Mucosa of descending colon (tissue), 3 donors: Measurements from ENCODE around the gene CPTP. TPM values are rescaled to one million over a fixed set of nuclear protein-coding genes. Genes with fewer than 3 reads are reported as not detected.

Experiments used
- ATAC-seq: fragments of 200-7000 bp; cut with Tn5 transposase; one replicate; pipeline ENCODE4 v1.9.1; 2020; ENCODE audit warnings: mild to moderate bottlenecking, moderate library complexity
- DNase-seq, 3 donors: peaks; one replicate each; pipeline ENCODE4 v3.0.0-alpha.2; 2020
- H3K36me3 ChIP-seq: fragments of 200-600 bp; one replicate; pipeline ENCODE4 v1.8.0; 2021; ENCODE audit warnings: low read depth, mild to moderate bottlenecking
- H3K4me1 ChIP-seq: fragments of 200-600 bp; one replicate; pipeline ENCODE4 v1.8.0; 2021; ENCODE audit warnings: low read depth, mild to moderate bottlenecking
- H3K4me3 ChIP-seq: fragments of 200-600 bp; one replicate; pipeline ENCODE4 v1.8.0; 2021; ENCODE audit warnings: mild to moderate bottlenecking
- H3K9me3 ChIP-seq: fragments of 200-600 bp; one replicate; pipeline ENCODE4 v1.8.0; 2021; ENCODE audit warnings: mild to moderate bottlenecking
- intact Hi-C, 2 donors: fragments of 100-400 bp; cut with DNase I in 1 of 2; cut with micrococcal nuclease in 1 of 2; formaldehyde crosslinking; loops; one replicate each; pipeline versions ENCODE4 v1.11.0 to v1.11.1; 2022; cut with DNase I, micrococcal nuclease
- total RNA-seq, 3 donors: library from RNA; stranded (reverse); fragmentation: NEBNext Ultra II Directional in 2 of 3; extraction: Animal tissue kit (Norgen Biotek cat#: 25700) in 2 of 3; gene quantifications; one replicate each; pipeline versions ENCODE4 v1.2.1 to v1.2.4, GENCODE V29; 2021 to 2023
- TF ChIP-seq, protein P1 (sequence below): fragments of 200-600 bp; IDR thresholded peaks from one replicate; pipeline ENCODE4 v1.8.0; 2022; ENCODE audit warnings: antibody characterized with exemption, mild to moderate bottlenecking
- donor health status: DM: no; HTN: no; CAD: no; lungs with moderate emphysema.
- donor health status: DM: no; HTN: no; CAD: no.
- donor health status: DM: no; HTN: yes; CAD: no.

CPTP gene
- total RNA-seq, 3 donors from 2014 or later, result 41.2 to 77.9 (median 55.5) TPM

DNA sequence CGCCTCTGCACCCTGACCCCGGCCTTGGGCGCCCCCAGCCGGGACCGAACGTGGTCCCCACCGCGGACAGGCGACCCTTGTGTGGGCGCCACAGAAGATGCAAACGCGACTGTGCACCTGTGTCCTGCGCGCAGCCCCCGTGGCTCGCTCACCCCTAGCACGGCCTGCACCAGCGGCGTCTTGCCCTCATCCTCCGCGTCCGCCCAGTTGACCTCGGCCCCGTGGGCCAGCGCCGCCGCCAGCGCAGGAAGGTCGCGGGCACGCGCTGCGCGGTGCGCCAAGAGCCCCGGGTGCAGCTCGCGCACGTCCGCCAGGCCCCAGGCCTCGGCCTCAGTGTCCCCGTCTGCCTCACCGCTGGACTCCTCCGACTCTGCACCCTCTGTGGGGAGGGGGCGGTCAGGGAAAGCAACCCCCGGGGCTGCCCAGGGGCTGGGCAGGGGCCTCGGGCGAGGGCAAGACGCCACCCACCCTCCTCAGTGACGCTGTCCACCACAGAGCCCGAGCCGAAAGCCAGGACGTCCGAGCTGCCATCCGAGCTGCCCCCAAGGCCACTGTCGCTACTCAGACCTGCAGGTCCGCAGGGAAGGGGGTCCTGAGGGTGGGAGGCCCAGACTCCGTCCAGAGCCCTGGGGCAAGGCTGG is 30.2 kb upstream of the CPTP start:
- no peaks in the 10 kb centered on the region for H3K36me3 ChIP-seq
- no peak for DNase-seq
- no peaks in the 10 kb centered on the region for H3K9me3 ChIP-seq
- no peak overlapping the region for H3K4me3 ChIP-seq
- intact Hi-C loops, result no loop called here
- peaks cover 12% of the 10 kb centered on the region for H3K4me1 ChIP-seq
- TF ChIP-seq, protein P1, sequence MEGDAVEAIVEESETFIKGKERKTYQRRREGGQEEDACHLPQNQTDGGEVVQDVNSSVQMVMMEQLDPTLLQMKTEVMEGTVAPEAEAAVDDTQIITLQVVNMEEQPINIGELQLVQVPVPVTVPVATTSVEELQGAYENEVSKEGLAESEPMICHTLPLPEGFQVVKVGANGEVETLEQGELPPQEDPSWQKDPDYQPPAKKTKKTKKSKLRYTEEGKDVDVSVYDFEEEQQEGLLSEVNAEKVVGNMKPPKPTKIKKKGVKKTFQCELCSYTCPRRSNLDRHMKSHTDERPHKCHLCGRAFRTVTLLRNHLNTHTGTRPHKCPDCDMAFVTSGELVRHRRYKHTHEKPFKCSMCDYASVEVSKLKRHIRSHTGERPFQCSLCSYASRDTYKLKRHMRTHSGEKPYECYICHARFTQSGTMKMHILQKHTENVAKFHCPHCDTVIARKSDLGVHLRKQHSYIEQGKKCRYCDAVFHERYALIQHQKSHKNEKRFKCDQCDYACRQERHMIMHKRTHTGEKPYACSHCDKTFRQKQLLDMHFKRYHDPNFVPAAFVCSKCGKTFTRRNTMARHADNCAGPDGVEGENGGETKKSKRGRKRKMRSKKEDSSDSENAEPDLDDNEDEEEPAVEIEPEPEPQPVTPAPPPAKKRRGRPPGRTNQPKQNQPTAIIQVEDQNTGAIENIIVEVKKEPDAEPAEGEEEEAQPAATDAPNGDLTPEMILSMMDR, result no peak
- no peak for ATAC-seq

GRCh38 chr1:1295154-1295923 is 29.3 kb upstream of the CPTP start:
- TF ChIP-seq, protein P1, result no peak
- H3K4me1 ChIP-seq, result peaks cover 12% of the 10 kb centered on the region
- H3K9me3 ChIP-seq, result no peaks in the 10 kb centered on the region
- ATAC-seq (no peak), DNase-seq (no peak)
- intact Hi-C loops, result loop anchor here in 1 of 2 donors (5.0 kb wide), 1 partner anchor 173 kb away; no protein-coding TSS in a partner anchor
- no peak overlapping the region for H3K4me3 ChIP-seq
- no peaks in the 10 kb centered on the region for H3K36me3 ChIP-seq

DNA sequence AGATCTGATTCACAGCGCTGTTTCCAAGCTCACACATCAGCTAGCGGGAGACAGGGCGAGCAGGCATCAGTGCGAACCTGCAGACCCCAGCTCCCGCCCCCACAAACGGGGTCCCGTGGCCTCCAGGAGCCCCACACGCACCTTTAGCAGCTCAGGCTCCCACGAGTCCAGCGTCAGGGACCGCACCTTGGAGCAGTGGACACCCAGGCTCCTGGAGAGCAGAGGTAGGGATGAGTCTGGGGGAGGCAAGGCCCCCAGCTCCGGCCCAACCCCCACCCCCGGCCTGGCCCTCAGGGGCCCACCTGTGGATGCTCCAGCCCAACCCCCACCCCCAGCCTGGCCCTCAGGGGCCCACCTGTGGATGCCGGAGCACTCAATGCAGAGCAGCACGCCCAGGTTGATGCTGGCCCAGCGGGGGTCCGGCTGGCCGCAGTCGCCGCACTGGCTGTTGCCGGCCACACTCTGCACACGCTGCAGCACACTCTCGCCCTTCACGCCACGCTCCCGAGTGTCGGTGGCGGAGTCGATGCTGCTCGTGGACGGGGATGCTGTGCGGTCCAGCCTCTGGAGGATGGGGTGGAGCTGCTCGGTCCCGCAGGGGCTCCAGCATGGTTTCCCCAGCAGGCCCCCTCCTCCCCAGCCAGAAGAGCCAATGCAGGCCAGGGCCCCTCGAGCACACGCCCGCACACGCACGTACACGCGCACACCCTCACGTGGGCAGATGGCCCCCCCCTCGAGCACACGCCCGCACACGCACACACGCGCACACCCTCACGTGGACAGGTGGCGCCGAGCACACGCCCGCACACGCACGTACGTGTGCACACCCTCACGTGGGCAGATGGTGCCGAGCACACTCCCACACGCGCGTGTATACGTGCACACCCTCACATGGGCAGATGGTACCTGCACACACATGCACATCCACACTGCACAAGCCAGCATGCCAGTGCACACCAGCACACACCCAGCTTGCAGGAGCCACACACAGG is 28.2 kb upstream of the CPTP start:
- H3K9me3 ChIP-seq, result no peaks in the 10 kb centered on the region
- no peak overlapping the region for H3K4me3 ChIP-seq
- no peak for ATAC-seq
- intact Hi-C loops, result loop anchor here in 1 of 2 donors (5.0 kb wide), 1 partner anchor 174 kb away; no protein-coding TSS in a partner anchor
- DNase-seq, result no peak
- H3K4me1 ChIP-seq, result peaks cover 7% of the 10 kb centered on the region
- no peaks in the 10 kb centered on the region for H3K36me3 ChIP-seq
- TF ChIP-seq, protein P1, result no peak

- TF ChIP-seq, protein P1, result no peak
- Histone ChIP-seq H3K9me3 (no peaks in the 10 kb centered on the region), H3K4me3 (no peak overlapping the region), H3K36me3 (no peaks in the 10 kb centered on the region), H3K4me1 (no peaks in the 10 kb centered on the region)
- DNase-seq (no peak), ATAC-seq (no peak)
- intact Hi-C loops, result loop anchor here in 1 of 2 donors (5.0 kb wide), 1 partner anchor 176 kb away; no protein-coding TSS in a partner anchor
Observed at GRCh38 chr1:1297802-1298424, 26.7 kb upstream of the CPTP start.
